Measurements from ENCODE around the gene CALHM6.

CALHM6 gene

GRCh38 chr6:116446399-116446798 is 14.8 kb upstream of the CALHM6 start:
- no peak for DNase-seq

- DNase-seq: no peak
These were observed 14.1 kb upstream of the CALHM6 start for GRCh38 chr6:116447052-116447451.

- DNase-seq: no peak
These were observed 13.6 kb upstream of the CALHM6 start for GRCh38 chr6:116447496-116448011.

GRCh38 chr6:116449565-116449964 is 11.6 kb upstream of the CALHM6 start:
- no peak for DNase-seq

- no peak for DNase-seq
These were observed 10.9 kb upstream of the CALHM6 start for GRCh38 chr6:116450185-116450710.

GRCh38 chr6:116450769-116451740 is 10.1 kb upstream of the CALHM6 start:
- DNase-seq: no peak

- no peak for DNase-seq
These were observed 9.3 kb upstream of the CALHM6 start for GRCh38 chr6:116451916-116452315.

- no peak for DNase-seq
These were observed 8.6 kb upstream of the CALHM6 start for GRCh38 chr6:116452531-116452930.

GRCh38 chr6:116456106-116456505 is 5.1 kb upstream of the CALHM6 start:
- DNase-seq: no peak

GRCh38 chr6:116456927-116457326 is 4.2 kb upstream of the CALHM6 start:
- no peak for DNase-seq

- no peak for DNase-seq
These were observed 2.9 kb upstream of the CALHM6 start for GRCh38 chr6:116458264-116458663.

- no peak for DNase-seq
These were observed 1.2 kb upstream of the CALHM6 start for GRCh38 chr6:116459927-116460326.

GRCh38 chr6:116461932-116462885 is 1.0 kb downstream of the CALHM6 start:
- DNase-seq: peak; percentile 91

- DNase-seq: no peak
These were observed 2.1 kb downstream of the CALHM6 start for GRCh38 chr6:116463301-116463700.

- DNase-seq: no peak
These were observed 4.1 kb downstream of the CALHM6 start for GRCh38 chr6:116465246-116465645.

- DNase-seq: no peak
These were observed 5.9 kb downstream of the CALHM6 start for GRCh38 chr6:116467096-116467495.

- DNase-seq: no peak
These were observed 6.3 kb downstream of the CALHM6 start for GRCh38 chr6:116467514-116467913.

GRCh38 chr6:116468293-116468692 is 7.1 kb downstream of the CALHM6 start:
- no peak for DNase-seq

- DNase-seq: no peak
These were observed 10.4 kb downstream of the CALHM6 start for GRCh38 chr6:116471531-116471930.

- DNase-seq: no peak
These were observed 11.5 kb downstream of the CALHM6 start for GRCh38 chr6:116472706-116473105.

GRCh38 chr6:116475141-116475540 is 14.0 kb downstream of the CALHM6 start:
- DNase-seq: no peak

GRCh38 chr6:116476002-116476678 is 15.0 kb downstream of the CALHM6 start:
- no peak for DNase-seq
